Measurements from ENCODE around the gene DSC2. TPM values are rescaled to one million over a fixed set of nuclear protein-coding genes. Genes with fewer than 3 reads are reported as not detected.

Gene DSC2
- total and polyA plus RNA-seq, 2 of the 8 experiments (the other 6 are each of a cell fraction or from before 2014, with no cell fraction given), result 4.6 to 39.7 TPM

- DNase-seq (ENCODE audit: low read depth in 1 of 2, low spot score in 2 of 2) (no peak), FAIRE-seq (no peak)
- Histone ChIP-seq H3K14ac (ENCODE audit: insufficient read length) (no peak overlapping the region), H3K9me3 (ENCODE audit: insufficient read depth in 2 of 2, low read depth in 1 of 2, low read length in 1 of 2) (no peaks in the 10 kb centered on the region), H3K18ac (ENCODE audit: extremely low read depth, low read length) (no peak overlapping the region), H3K56ac (replicated peaks; ENCODE audit: insufficient read length, low read depth, low read length) (no peak overlapping the region), H4K8ac (ENCODE audit: extremely low read depth, insufficient read depth, low read length) (no peak overlapping the region), H4K91ac (replicated peaks; ENCODE audit: insufficient read length, low read length) (no peak overlapping the region), H3K36me3 (ENCODE audit: control insufficient read depth in 2 of 4, insufficient read depth in 4 of 4, low read length in 3 of 4) (peaks cover 2 to 35% (median 18%) of the 10 kb centered on the region in 4 experiments; a peak in 6 of 8 replicates), H2BK5ac (ENCODE audit: low read depth, low read length) (no peak overlapping the region), H2BK20ac (ENCODE audit: low read length) (no peak overlapping the region), H3K79me2 (ENCODE audit: control insufficient read depth in 1 of 2, insufficient read depth in 2 of 2, low read length in 2 of 2) (peaks cover 0 to 53% of the 10 kb centered on the region in 2 experiments; a peak in 2 of 4 replicates), H3K4ac (replicated peaks; ENCODE audit: insufficient read length, low read depth, low read length) (no peak overlapping the region), H4K5ac (ENCODE audit: insufficient read length, low read depth, low read length) (no peak overlapping the region), H2BK12ac (ENCODE audit: low read depth, low read length) (no peak overlapping the region), H2AK5ac (ENCODE audit: low read depth, low read length) (no peak overlapping the region), H3K23ac (ENCODE audit: insufficient read length) (no peak overlapping the region), H3K23me2 (ENCODE audit: low read depth, low read length) (no peaks in the 10 kb centered on the region), H2AFZ (ENCODE audit: low read length) (no peak overlapping the region), H2BK120ac (replicated peaks; ENCODE audit: low read depth, low read length) (no peak overlapping the region), H3K4me1 (replicated peaks in 1 of 4; ENCODE audit: control insufficient read depth in 3 of 4, insufficient read depth in 4 of 4, low read length in 3 of 4) (peaks cover 0 to 4% (median 0%) of the 10 kb centered on the region in 4 experiments; a peak in 2 of 7 replicates), H3K9ac (replicated peaks in 1 of 4; ENCODE audit: extremely low read depth in 1 of 4, low read depth in 3 of 4, low read length in 3 of 4) (no peak overlapping the region), H3K4me3 (ENCODE audit: extremely low read depth in 1 of 4, insufficient read depth in 2 of 4, low read depth in 3 of 4, low read length in 4 of 4) (no peak overlapping the region), H4K20me1 (replicated peaks in 1 of 2; ENCODE audit: control insufficient read depth in 1 of 2, insufficient read depth in 2 of 2, low read length in 2 of 2) (peaks cover 0 to 7% of the 10 kb centered on the region in 2 experiments), H3K27me3 (replicated peaks in 1 of 4; ENCODE audit: control insufficient read depth in 3 of 4, extremely low read depth in 1 of 4, insufficient read depth in 3 of 4, low read length in 3 of 4) (no peaks in the 10 kb centered on the region), H3K4me2 (ENCODE audit: insufficient read depth in 1 of 2, low read depth in 2 of 2, low read length in 2 of 2) (no peak overlapping the region), H2BK15ac (ENCODE audit: low read length) (no peak overlapping the region), H3K27ac (ENCODE audit: low read depth, low read length) (no peak overlapping the region), H3K79me1 (ENCODE audit: low read depth, low read length) (no peaks in the 10 kb centered on the region)
- TF ChIP-seq SAP30 (IDR thresholded peaks at IDR 0.05; ENCODE audit: insufficient read depth, insufficient replicate concordance, low read length), result no peak
- ChIA-PET POLR2A (ENCODE audit: partially characterized antibody) (no interaction called here), CTCF (ENCODE audit: partially characterized antibody) (no interaction called here)
- WGBS, 2 experiments (ENCODE audit: extremely low coverage in 1 of 2, insufficient coverage in 1 of 2, insufficient read length in 1 of 2, insufficient replicate concordance in 2 of 2, low coverage in 1 of 2, low lambda C conversion rate in 2 of 2, missing lambda C conversion rate in 1 of 2), result 84% methylated on average over 2 of the region's 2 CpGs; no CpG with 5 or more reads in 1 of the 2 experiments
These were observed 8.3 kb downstream of the DSC2 start for GRCh38 chr18:31093880-31094279.

All from H1 (cell line).